IgD-negative memory B cell (primary cell): ENCODE results near the gene ATP6V0B. TPM values are rescaled to one million over a fixed set of nuclear protein-coding genes. Genes with fewer than 3 reads are reported as not detected.
A peak's percentile ranks its signal among the peaks of the same experiment; 100 is the strongest.

Source experiments
- H3K27ac Mint-ChIP-seq, 3 donors: one replicate each; pipeline ENCODE4 v1.8.0; 2020 to 2022; ENCODE audit warnings: mild to moderate bottlenecking in 3 of 3, mixed read lengths in 3 of 3, moderate library complexity in 1 of 3
- H3K27me3 Mint-ChIP-seq: one replicate; pipeline ENCODE4 v1.8.0; 2021; ENCODE audit warnings: mixed read lengths
- H3K36me3 Mint-ChIP-seq: one replicate; pipeline ENCODE4 v1.8.0; 2020; ENCODE audit warnings: mild to moderate bottlenecking, mixed read lengths
- H3K4me1 Mint-ChIP-seq, 3 donors: one replicate each; pipeline ENCODE4 v1.8.0; 2020 to 2022; ENCODE audit warnings: mixed read lengths in 3 of 3, mild to moderate bottlenecking in 1 of 3
- H3K4me3 Mint-ChIP-seq, 4 donors: one replicate each; pipeline ENCODE4 v1.8.0; 2020 to 2022; ENCODE audit warnings: mild to moderate bottlenecking in 4 of 4, mixed read lengths in 4 of 4, moderate library complexity in 3 of 4
- H3K9me3 Mint-ChIP-seq, 3 donors: one replicate each; pipeline ENCODE4 v1.8.0; 2020 to 2021; ENCODE audit warnings: mixed read lengths in 3 of 3, mild to moderate bottlenecking in 1 of 3
- polyA plus RNA-seq: library from polyadenylated mRNA; unstranded; fragments of 300-500 nt; fragmentation: Illumina TruSeq; gene quantifications from one replicate; pipeline ENCODE4 v1.2.3, GENCODE V29; 2021

Gene ATP6V0B
- polyA plus RNA-seq, 1 donor from 2014 or later: 261 TPM

- H3K4me3 Mint-ChIP-seq: peak overlapping the region in 2 of 4 donors; percentile 16 to 34
- H3K9me3 Mint-ChIP-seq: no peaks in the 10 kb centered on the region
- no peak overlapping the region for H3K27ac Mint-ChIP-seq
- peaks cover 14 to 34% (median 20%) of the 10 kb centered on the region in 3 donors for H3K4me1 Mint-ChIP-seq
- peaks cover 9% of the 10 kb centered on the region for H3K36me3 Mint-ChIP-seq
- H3K27me3 Mint-ChIP-seq: peaks cover 3% of the 10 kb centered on the region
Observed at GRCh38 chr1:43981135-43981491, 6.4 kb downstream of the ATP6V0B start.

GRCh38 chr1:43981636-43982035 lies 6.9 kb downstream of the ATP6V0B start:
- Mint-ChIP-seq H3K4me3 (peak overlapping the region in 2 of 4 donors; percentile 25 to 34), H3K27ac (no peak overlapping the region), H3K27me3 (peaks cover 3% of the 10 kb centered on the region)

GRCh38 chr1:43982241-43982640 lies 7.5 kb downstream of the ATP6V0B start:
- Mint-ChIP-seq H3K4me3 (peak overlapping the region in 1 of 4 donors; percentile 71), H3K27ac (no peak overlapping the region), H3K27me3 (peaks cover 3% of the 10 kb centered on the region), H3K9me3 (no peaks in the 10 kb centered on the region), H3K4me1 (peaks cover 10 to 23% (median 15%) of the 10 kb centered on the region in 3 donors), H3K36me3 (peaks cover 4% of the 10 kb centered on the region)

More at GRCh38 chr1:43981636-43982035, 6.9 kb downstream of the ATP6V0B start:
- peaks cover 9% of the 10 kb centered on the region for H3K36me3 Mint-ChIP-seq
- peaks cover 14 to 29% (median 20%) of the 10 kb centered on the region in 3 donors for H3K4me1 Mint-ChIP-seq
- no peaks in the 10 kb centered on the region for H3K9me3 Mint-ChIP-seq

GRCh38 chr1:43982808-43983207 lies 8.0 kb downstream of the ATP6V0B start:
- peaks cover 3% of the 10 kb centered on the region for H3K27me3 Mint-ChIP-seq
- peaks cover 4% of the 10 kb centered on the region for H3K36me3 Mint-ChIP-seq
- peak overlapping the region in 1 of 4 donors; percentile 71 for H3K4me3 Mint-ChIP-seq
- no peaks in the 10 kb centered on the region for H3K9me3 Mint-ChIP-seq
- peak overlapping the region in 1 of 3 donors; percentile 32 for H3K27ac Mint-ChIP-seq
- H3K4me1 Mint-ChIP-seq: peaks cover 4 to 18% (median 11%) of the 10 kb centered on the region in 3 donors

GRCh38 chr1:43983253-43983899 lies 8.6 kb downstream of the ATP6V0B start:
- Mint-ChIP-seq H3K27ac (peak overlapping the region in 1 of 3 donors; percentile 32), H3K9me3 (no peaks in the 10 kb centered on the region), H3K27me3 (peaks cover 3% of the 10 kb centered on the region), H3K4me3 (peak overlapping the region in 1 of 4 donors; percentile 71), H3K4me1 (peaks cover 0 to 14% (median 8%) of the 10 kb centered on the region in 3 donors), H3K36me3 (peaks cover 4% of the 10 kb centered on the region)

GRCh38 chr1:43984855-43985254 lies 10.1 kb downstream of the ATP6V0B start:
- Mint-ChIP-seq H3K9me3 (no peaks in the 10 kb centered on the region), H3K4me1 (peaks cover 0 to 8% (median 4%) of the 10 kb centered on the region in 3 donors), H3K27me3 (peaks cover 3% of the 10 kb centered on the region), H3K36me3 (peaks cover 3% of the 10 kb centered on the region), H3K4me3 (no peak overlapping the region), H3K27ac (no peak overlapping the region)

- no peaks in the 10 kb centered on the region for H3K27me3 Mint-ChIP-seq
- H3K9me3 Mint-ChIP-seq: no peaks in the 10 kb centered on the region
- peaks cover 2 to 3% (median 3%) of the 10 kb centered on the region in 3 donors for H3K4me1 Mint-ChIP-seq
- no peak overlapping the region for H3K4me3 Mint-ChIP-seq
- peaks cover 2% of the 10 kb centered on the region for H3K36me3 Mint-ChIP-seq
- no peak overlapping the region for H3K27ac Mint-ChIP-seq
Observed at GRCh38 chr1:43985984-43986595, 11.3 kb downstream of the ATP6V0B start.

- Mint-ChIP-seq H3K4me1 (peaks cover 3 to 7% (median 5%) of the 10 kb centered on the region in 3 donors), H3K4me3 (peak overlapping the region in 2 of 4 donors; percentile 44 to 50)
Observed at GRCh38 chr1:43986712-43987111, 12.0 kb downstream of the ATP6V0B start.

GRCh38 chr1:43987159-43987902 lies 12.6 kb downstream of the ATP6V0B start:
- no peaks in the 10 kb centered on the region for H3K9me3 Mint-ChIP-seq
- peak overlapping the region in 1 of 4 donors; percentile 50 for H3K4me3 Mint-ChIP-seq
- no peaks in the 10 kb centered on the region for H3K27me3 Mint-ChIP-seq
- H3K36me3 Mint-ChIP-seq: peaks cover 2% of the 10 kb centered on the region
- H3K27ac Mint-ChIP-seq: no peak overlapping the region
- H3K4me1 Mint-ChIP-seq: peaks cover 3 to 7% (median 6%) of the 10 kb centered on the region in 3 donors

More at GRCh38 chr1:43986712-43987111, 12.0 kb downstream of the ATP6V0B start:
- H3K27ac Mint-ChIP-seq: no peak overlapping the region
- no peaks in the 10 kb centered on the region for H3K27me3 Mint-ChIP-seq
- H3K36me3 Mint-ChIP-seq: peaks cover 2% of the 10 kb centered on the region
- H3K9me3 Mint-ChIP-seq: no peaks in the 10 kb centered on the region

GRCh38 chr1:43990271-43991199 lies 15.8 kb downstream of the ATP6V0B start:
- no peaks in the 10 kb centered on the region for H3K9me3 Mint-ChIP-seq
- peak overlapping the region; percentile 67 to 72 (median 67) for H3K27ac Mint-ChIP-seq
- peaks cover 19 to 22% (median 20%) of the 10 kb centered on the region in 3 donors for H3K4me1 Mint-ChIP-seq
- H3K4me3 Mint-ChIP-seq: peak overlapping the region; percentile 89 to 99 (median 96)
- no peaks in the 10 kb centered on the region for H3K27me3 Mint-ChIP-seq
- H3K36me3 Mint-ChIP-seq: peaks cover 3% of the 10 kb centered on the region

- H3K4me3 Mint-ChIP-seq: peak overlapping the region; percentile 89 to 99 (median 96)
- H3K4me1 Mint-ChIP-seq: peaks cover 19 to 22% (median 20%) of the 10 kb centered on the region in 3 donors
- no peaks in the 10 kb centered on the region for H3K9me3 Mint-ChIP-seq
- H3K27me3 Mint-ChIP-seq: no peaks in the 10 kb centered on the region
- H3K27ac Mint-ChIP-seq: peak overlapping the region; percentile 67 to 78 (median 72)
- H3K36me3 Mint-ChIP-seq: peaks cover 3% of the 10 kb centered on the region
Observed at GRCh38 chr1:43991200-43991475, 16.4 kb downstream of the ATP6V0B start.

GRCh38 chr1:43991476-43992231 lies 16.9 kb downstream of the ATP6V0B start, which contains the start of gene CCDC24:
TSS of gene CCDC24 (plus strand) at chr1:43991599. CDS start at chr1:43991879, 280 bp downstream.
- Mint-ChIP-seq H3K9me3 (no peaks in the 10 kb centered on the region), H3K4me1 (peaks cover 19 to 22% (median 20%) of the 10 kb centered on the region in 3 donors), H3K27ac (peak within 1 kb of the TSS; percentile 67 to 78 (median 72)), H3K27me3 (no peaks in the 10 kb centered on the region), H3K4me3 (peak within 1 kb of the TSS; percentile 89 to 99 (median 96)), H3K36me3 (peaks cover 3% of the 10 kb centered on the region)

GRCh38 chr1:43992232-43992995 lies 17.7 kb downstream of the ATP6V0B start:
- Mint-ChIP-seq H3K9me3 (no peaks in the 10 kb centered on the region), H3K27ac (peak overlapping the region; percentile 6 to 78 (median 13)), H3K36me3 (peaks cover 3% of the 10 kb centered on the region), H3K27me3 (no peaks in the 10 kb centered on the region), H3K4me3 (peak overlapping the region; percentile 89 to 99 (median 96)), H3K4me1 (peaks cover 19 to 22% (median 20%) of the 10 kb centered on the region in 3 donors)
